SK-N-SH treated with all-trans-retinoic acid at 6 μM for 48 hours (cell line): ENCODE measurements around the gene TEX101.
"Not testable (repeated sequence)": the region's sequence is repeated elsewhere in the genome, so short reads cannot be mapped to it uniquely, and the experiment has no call there.

Experiments used
- ATAC-seq: fragments of 200-7000 bp; cut with Tn5 transposase; 3 replicates; pipeline ENCODE4 v1.9.1; 2020; ENCODE audit warnings: mild to moderate bottlenecking, moderate library complexity
- ARNTL ChIP-seq: fragments of 450-650 bp; formaldehyde crosslinking; IDR thresholded peaks from 2 replicates; pipeline ENCODE4 v1.5.0; 2020; ENCODE audit warnings: low read depth, mild to moderate bottlenecking, moderate library complexity, borderline replicate concordance
- BACH2 ChIP-seq: fragments of 250-450 bp; sonication (Bioruptor Pico); IDR thresholded peaks from 2 replicates; pipeline ENCODE4 v1.9.0; 2021; ENCODE audit warnings: mild to moderate bottlenecking, borderline replicate concordance
- ESRRG ChIP-seq: fragments of 250-450 bp; sonication (Bioruptor Pico); IDR thresholded peaks from 2 replicates; pipeline ENCODE4 v1.6.1; 2021; ENCODE audit warnings: mild to moderate bottlenecking
- GLIS3 ChIP-seq: fragments of 250-450 bp; sonication (Bioruptor Pico); IDR thresholded peaks from 2 replicates; pipeline ENCODE4 v1.5.0; 2020; ENCODE audit warnings: mild to moderate bottlenecking, moderate library complexity
- PPARA ChIP-seq: fragments of 250-450 bp; sonication (Bioruptor Pico); IDR thresholded peaks from 2 replicates; pipeline ENCODE4 v1.5.0; 2020; ENCODE audit warnings: mild to moderate bottlenecking, borderline replicate concordance
- RARB ChIP-seq: fragments of 250-450 bp; sonication (Bioruptor Pico); IDR thresholded peaks from 2 replicates; pipeline ENCODE4 v1.8.0; 2021; ENCODE audit warnings: mild to moderate bottlenecking, moderate library complexity
- TCF4 ChIP-seq: fragments of 250-450 bp; sonication (Bioruptor Pico); IDR thresholded peaks from 2 replicates; pipeline ENCODE4 v1.8.0; 2021; ENCODE audit warnings: mild to moderate bottlenecking, moderate library complexity, borderline replicate concordance
- TOX ChIP-seq: fragments of 250-450 bp; sonication (Bioruptor Pico); IDR thresholded peaks from 2 replicates; pipeline ENCODE4 v1.8.0; 2021; ENCODE audit warnings: mild to moderate bottlenecking, moderate library complexity, borderline replicate concordance
- ZC3H10 ChIP-seq: fragments of 250-450 bp; sonication (Bioruptor Pico); IDR thresholded peaks from 2 replicates; pipeline ENCODE4 v1.5.1; 2021; ENCODE audit warnings: mild to moderate bottlenecking, moderate library complexity
- ZFP3 ChIP-seq: fragments of 250-450 bp; sonication (Bioruptor Pico); IDR thresholded peaks from 2 replicates; pipeline ENCODE4 v1.5.0; 2020; ENCODE audit warnings: mild to moderate bottlenecking, moderate library complexity
- ZFP30 ChIP-seq: fragments of 450-650 bp; formaldehyde crosslinking; IDR thresholded peaks from 2 replicates; pipeline ENCODE4 v1.5.0; 2022; ENCODE audit warnings: mild to moderate bottlenecking, moderate library complexity
- ZNF565 ChIP-seq: fragments of 450-650 bp; formaldehyde crosslinking; conservative IDR thresholded peaks from 2 replicates; pipeline ENCODE4 v1.5.0; 2020; ENCODE audit warnings: low read depth, mild to moderate bottlenecking, moderate library complexity
- ZNF70 ChIP-seq: fragments of 450-650 bp; formaldehyde crosslinking; IDR thresholded peaks from 2 replicates; pipeline ENCODE4 v1.5.0; 2020; ENCODE audit warnings: mild to moderate bottlenecking, moderate library complexity
- ZNF8 ChIP-seq: fragments of 450-650 bp; formaldehyde crosslinking; IDR thresholded peaks from 2 replicates; pipeline ENCODE4 v1.5.0; 2020; ENCODE audit warnings: mild to moderate bottlenecking, moderate library complexity
- TF ChIP-seq, protein P1 (sequence below): fragments of 250-450 bp; sonication (Bioruptor Pico); IDR thresholded peaks from 2 replicates; pipeline ENCODE4 v1.5.1; 2020; ENCODE audit warnings: low read depth, mild to moderate bottlenecking, moderate library complexity
- TF ChIP-seq, protein P2 (sequence below): fragments of 250-450 bp; sonication (Bioruptor Pico); IDR thresholded peaks from 2 replicates; pipeline ENCODE4 v1.5.1; 2021; ENCODE audit warnings: mild to moderate bottlenecking, moderate library complexity
- TF ChIP-seq, protein P3 (sequence below): fragments of 250-450 bp; sonication (Bioruptor Pico); IDR thresholded peaks from 2 replicates; pipeline ENCODE4 v1.8.0; 2021; ENCODE audit warnings: low read depth, mild to moderate bottlenecking, moderate library complexity, borderline replicate concordance
- TF ChIP-seq, protein P4 (sequence below): fragments of 250-450 bp; sonication (Bioruptor Pico); IDR thresholded peaks from 2 replicates; pipeline ENCODE4 v1.5.0; 2020; ENCODE audit warnings: mild to moderate bottlenecking, moderate library complexity
- TF ChIP-seq, protein P5 (sequence below): fragments of 250-450 bp; sonication (Bioruptor Pico); IDR thresholded peaks from 2 replicates; pipeline ENCODE4 v1.8.0; 2020; ENCODE audit warnings: mild to moderate bottlenecking, moderate library complexity, borderline replicate concordance

The TEX101 gene

DNA sequence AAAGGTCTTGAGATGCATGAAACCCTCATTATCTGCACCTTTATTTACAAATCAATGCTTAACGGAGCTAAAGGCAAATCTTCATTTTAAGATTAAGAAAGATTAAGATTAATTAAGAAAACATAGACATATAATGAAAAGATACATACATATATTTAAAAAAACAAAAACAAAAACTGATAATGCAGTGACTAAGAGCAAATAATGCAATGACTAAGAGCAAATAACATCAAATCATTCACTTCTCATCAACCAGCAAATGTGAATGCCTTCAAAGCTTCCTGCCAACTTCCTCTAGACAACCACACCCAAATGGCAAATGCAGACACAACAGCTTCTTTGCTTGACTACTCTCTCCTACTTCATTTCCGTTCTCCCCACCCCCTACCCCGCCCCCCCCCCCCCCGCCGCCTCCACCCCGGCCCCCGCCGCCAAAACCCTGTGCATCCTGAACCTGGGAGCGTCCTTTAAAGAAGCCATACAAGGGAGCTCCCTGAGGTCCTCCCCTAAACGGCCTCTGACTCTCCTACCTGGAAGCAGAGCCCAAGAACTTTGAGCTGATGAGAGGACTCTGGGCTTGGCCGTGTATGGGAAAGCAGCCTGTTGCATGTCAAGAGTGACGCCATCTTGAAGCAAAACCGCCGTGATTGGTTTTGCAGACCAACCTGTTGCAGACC, 24.5 kb downstream of the TEX101 start (continued):
- TF ChIP-seq, protein P1, sequence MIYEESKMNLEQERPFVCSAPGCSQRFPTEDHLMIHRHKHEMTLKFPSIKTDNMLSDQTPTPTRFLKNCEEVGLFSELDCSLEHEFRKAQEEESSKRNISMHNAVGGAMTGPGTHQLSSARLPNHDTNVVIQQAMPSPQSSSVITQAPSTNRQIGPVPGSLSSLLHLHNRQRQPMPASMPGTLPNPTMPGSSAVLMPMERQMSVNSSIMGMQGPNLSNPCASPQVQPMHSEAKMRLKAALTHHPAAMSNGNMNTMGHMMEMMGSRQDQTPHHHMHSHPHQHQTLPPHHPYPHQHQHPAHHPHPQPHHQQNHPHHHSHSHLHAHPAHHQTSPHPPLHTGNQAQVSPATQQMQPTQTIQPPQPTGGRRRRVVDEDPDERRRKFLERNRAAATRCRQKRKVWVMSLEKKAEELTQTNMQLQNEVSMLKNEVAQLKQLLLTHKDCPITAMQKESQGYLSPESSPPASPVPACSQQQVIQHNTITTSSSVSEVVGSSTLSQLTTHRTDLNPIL (CRISPR knock-in tag): no peak
- TF ChIP-seq, protein P2, sequence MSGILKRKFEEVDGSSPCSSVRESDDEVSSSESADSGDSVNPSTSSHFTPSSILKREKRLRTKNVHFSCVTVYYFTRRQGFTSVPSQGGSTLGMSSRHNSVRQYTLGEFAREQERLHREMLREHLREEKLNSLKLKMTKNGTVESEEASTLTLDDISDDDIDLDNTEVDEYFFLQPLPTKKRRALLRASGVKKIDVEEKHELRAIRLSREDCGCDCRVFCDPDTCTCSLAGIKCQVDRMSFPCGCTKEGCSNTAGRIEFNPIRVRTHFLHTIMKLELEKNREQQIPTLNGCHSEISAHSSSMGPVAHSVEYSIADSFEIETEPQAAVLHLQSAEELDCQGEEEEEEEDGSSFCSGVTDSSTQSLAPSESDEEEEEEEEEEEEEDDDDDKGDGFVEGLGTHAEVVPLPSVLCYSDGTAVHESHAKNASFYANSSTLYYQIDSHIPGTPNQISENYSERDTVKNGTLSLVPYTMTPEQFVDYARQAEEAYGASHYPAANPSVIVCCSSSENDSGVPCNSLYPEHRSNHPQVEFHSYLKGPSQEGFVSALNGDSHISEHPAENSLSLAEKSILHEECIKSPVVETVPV: no peak
- TF ChIP-seq TOX (CRISPR knock-in tag) (no peak), ZNF70 (CRISPR knock-in tag) (no peak), GLIS3 (CRISPR knock-in tag) (no peak), ZFP3 (CRISPR knock-in tag) (no peak), ZNF565 (CRISPR knock-in tag) (no peak), PPARA (CRISPR knock-in tag) (no peak)
- TF ChIP-seq, protein P3, sequence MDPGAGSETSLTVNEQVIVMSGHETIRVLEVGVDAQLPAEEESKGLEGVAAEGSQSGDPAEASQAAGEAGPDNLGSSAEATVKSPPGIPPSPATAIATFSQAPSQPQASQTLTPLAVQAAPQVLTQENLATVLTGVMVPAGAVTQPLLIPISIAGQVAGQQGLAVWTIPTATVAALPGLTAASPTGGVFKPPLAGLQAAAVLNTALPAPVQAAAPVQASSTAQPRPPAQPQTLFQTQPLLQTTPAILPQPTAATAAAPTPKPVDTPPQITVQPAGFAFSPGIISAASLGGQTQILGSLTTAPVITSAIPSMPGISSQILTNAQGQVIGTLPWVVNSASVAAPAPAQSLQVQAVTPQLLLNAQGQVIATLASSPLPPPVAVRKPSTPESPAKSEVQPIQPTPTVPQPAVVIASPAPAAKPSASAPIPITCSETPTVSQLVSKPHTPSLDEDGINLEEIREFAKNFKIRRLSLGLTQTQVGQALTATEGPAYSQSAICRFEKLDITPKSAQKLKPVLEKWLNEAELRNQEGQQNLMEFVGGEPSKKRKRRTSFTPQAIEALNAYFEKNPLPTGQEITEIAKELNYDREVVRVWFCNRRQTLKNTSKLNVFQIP: no peak

DNA sequence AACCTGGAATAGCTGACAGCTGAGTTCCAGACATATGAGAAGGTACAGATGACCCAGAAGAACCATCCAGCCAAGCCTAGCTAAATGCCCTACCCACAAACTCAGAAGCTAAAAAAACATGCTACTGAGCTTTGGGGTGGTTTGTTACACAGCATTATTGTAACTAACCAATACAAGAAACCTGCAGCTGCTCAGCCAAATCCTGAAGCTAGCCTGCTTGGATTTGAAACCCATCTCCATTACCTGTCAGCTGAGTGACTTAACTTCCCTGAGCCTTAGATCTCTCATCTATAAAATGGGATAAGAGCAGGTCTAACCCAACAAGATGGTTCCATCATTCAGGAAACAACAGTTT, 25.0 kb downstream of the TEX101 start:
- no peak for TF ChIP-seq ZNF8 (CRISPR knock-in tag)
- TF ChIP-seq ZFP30: no peak
- no peak for ATAC-seq

DNA sequence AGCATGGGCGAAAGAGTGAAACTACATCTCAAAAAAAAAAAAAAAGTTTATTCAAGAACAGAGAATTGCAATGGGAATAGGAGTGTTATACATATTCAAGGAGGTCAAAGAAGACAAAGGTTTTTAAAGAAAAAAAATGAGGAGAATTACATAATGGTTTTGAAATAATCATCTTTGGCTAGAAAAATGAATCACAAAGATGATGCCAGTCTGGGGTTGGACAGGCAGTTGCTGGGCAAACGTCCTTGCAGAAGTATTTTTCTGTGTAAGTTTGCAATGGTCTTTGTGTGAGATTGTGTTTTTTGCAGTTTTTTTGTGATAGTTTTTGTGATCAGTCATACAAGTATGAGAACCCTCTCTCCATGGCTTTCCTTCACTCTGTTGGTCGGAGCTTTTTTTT, 27.0 kb downstream of the TEX101 start:
- TF ChIP-seq ZNF8 (CRISPR knock-in tag) (no peak), ARNTL (CRISPR knock-in tag) (no peak), TCF4 (CRISPR knock-in tag) (no peak), RARB (no peak), ZC3H10 (CRISPR knock-in tag) (no peak), ESRRG (CRISPR knock-in tag) (no peak), BACH2 (CRISPR knock-in tag) (no peak), PPARA (CRISPR knock-in tag) (no peak)
- TF ChIP-seq, protein P1 (CRISPR knock-in tag): no peak

DNA sequence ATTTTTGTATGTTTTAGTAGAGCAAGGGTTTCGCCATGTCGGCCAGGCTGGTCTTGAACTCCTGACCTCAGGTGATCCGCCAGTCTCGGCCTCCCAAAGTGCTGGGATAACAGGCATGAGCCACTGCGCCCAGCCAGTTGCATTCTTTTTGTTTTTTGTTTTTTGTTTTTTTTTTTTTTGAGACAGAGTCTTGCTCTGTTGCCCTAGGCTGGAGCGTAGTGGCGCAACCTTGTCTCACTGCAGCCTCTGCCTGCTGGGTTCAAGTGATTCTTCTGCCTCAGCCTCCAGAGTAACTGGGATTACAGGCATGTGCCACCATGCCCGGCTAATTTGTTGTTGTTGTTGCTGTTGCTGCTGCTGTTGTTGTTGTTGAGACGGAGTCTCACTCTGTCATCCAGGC, 29.4 kb downstream of the TEX101 start:
- not testable (repeated sequence) for ATAC-seq

More for the DNA sequence above, 27.0 kb downstream of the TEX101 start:
- no peak for ATAC-seq

DNA sequence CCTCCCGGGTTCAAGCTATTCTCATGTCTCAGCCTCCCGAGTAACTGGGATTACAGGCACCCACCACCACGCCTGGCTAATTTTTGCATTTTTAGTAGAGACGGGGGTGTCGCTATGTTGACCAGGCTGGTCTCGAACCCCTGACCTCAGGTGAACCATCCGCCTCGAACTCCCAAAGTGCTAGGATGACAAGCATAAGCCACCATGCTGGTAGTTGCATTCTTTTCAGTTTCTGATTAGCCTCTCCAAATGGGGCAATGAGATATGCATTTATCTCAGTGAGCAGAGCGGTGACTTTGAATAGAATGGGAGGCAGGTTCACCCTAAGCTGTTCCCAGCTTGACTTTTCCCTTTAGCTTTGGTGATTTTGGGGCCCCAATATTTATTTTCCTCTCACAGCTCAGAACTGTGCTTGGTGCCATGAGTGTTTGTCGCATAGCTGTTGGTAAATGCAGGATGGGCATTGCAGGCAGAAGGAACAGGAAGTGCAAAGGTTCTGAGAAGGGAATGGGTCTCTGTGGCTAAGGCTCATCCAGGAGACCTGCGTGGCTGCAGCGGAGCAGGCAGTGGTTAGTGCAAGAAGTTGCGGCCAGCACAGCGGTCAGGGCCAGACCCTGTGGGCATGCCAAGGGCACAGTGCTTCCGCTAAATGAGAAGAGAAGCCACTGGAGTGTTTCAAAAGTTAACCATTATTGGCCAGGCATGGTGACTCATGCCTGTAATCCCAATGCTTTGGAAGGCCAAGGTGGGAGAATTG, 30.0 kb downstream of the TEX101 start:
- ATAC-seq: no peak
- TF ChIP-seq, protein P2: no peak
- TF ChIP-seq, protein P4, sequence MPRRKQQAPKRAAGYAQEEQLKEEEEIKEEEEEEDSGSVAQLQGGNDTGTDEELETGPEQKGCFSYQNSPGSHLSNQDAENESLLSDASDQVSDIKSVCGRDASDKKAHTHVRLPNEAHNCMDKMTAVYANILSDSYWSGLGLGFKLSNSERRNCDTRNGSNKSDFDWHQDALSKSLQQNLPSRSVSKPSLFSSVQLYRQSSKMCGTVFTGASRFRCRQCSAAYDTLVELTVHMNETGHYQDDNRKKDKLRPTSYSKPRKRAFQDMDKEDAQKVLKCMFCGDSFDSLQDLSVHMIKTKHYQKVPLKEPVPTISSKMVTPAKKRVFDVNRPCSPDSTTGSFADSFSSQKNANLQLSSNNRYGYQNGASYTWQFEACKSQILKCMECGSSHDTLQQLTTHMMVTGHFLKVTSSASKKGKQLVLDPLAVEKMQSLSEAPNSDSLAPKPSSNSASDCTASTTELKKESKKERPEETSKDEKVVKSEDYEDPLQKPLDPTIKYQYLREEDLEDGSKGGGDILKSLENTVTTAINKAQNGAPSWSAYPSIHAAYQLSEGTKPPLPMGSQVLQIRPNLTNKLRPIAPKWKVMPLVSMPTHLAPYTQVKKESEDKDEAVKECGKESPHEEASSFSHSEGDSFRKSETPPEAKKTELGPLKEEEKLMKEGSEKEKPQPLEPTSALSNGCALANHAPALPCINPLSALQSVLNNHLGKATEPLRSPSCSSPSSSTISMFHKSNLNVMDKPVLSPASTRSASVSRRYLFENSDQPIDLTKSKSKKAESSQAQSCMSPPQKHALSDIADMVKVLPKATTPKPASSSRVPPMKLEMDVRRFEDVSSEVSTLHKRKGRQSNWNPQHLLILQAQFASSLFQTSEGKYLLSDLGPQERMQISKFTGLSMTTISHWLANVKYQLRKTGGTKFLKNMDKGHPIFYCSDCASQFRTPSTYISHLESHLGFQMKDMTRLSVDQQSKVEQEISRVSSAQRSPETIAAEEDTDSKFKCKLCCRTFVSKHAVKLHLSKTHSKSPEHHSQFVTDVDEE (CRISPR knock-in tag): no peak
- TF ChIP-seq TOX (CRISPR knock-in tag) (no peak), PPARA (CRISPR knock-in tag) (no peak), ZFP30 (no peak), GLIS3 (CRISPR knock-in tag) (no peak), ZFP3 (CRISPR knock-in tag) (no peak)
- TF ChIP-seq, protein P5, sequence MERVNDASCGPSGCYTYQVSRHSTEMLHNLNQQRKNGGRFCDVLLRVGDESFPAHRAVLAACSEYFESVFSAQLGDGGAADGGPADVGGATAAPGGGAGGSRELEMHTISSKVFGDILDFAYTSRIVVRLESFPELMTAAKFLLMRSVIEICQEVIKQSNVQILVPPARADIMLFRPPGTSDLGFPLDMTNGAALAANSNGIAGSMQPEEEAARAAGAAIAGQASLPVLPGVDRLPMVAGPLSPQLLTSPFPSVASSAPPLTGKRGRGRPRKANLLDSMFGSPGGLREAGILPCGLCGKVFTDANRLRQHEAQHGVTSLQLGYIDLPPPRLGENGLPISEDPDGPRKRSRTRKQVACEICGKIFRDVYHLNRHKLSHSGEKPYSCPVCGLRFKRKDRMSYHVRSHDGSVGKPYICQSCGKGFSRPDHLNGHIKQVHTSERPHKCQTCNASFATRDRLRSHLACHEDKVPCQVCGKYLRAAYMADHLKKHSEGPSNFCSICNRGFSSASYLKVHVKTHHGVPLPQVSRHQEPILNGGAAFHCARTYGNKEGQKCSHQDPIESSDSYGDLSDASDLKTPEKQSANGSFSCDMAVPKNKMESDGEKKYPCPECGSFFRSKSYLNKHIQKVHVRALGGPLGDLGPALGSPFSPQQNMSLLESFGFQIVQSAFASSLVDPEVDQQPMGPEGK (CRISPR knock-in tag): no peak
- TF ChIP-seq, protein P1 (CRISPR knock-in tag): no peak
